HEK293 (cell line): ENCODE measurements around the gene KRT80.

Experiments
- CTCF ChIA-PET: fragments of 350-600 bp; formaldehyde crosslinking; extraction: SDS; loops from one replicate; lab custom pipeline; 2021; ENCODE audit warnings: antibody characterized with exemption; lab: Yijun Ruan, JAX
- POLR2A ChIA-PET: fragments of 300-600 bp; formaldehyde crosslinking; extraction: SDS; loops from one replicate; lab custom pipeline; 2020; ENCODE audit warnings: antibody characterized with exemption, inconsistent platforms; lab: Yijun Ruan, JAX
- H3K27ac ChIP-seq: fragments of 200-500 bp; sonication (Bioruptor generic); 2 replicates; pipeline ENCODE4 v1.5.1; 2014; ENCODE audit warnings: low read depth, low read length, control low read depth, inconsistent platforms; ENCODE audit errors: extremely low read depth
- H3K36me3 ChIP-seq, 2 experiments: fragments of 200-500 bp in 1 of 2; sonication (Bioruptor generic) in 1 of 2; 1 replicate in 1 of 2; 2 replicates in 1 of 2; pipeline ENCODE4 v1.5.1; 2014 to 2017; ENCODE audit warnings: inconsistent platforms in 2 of 2, low read length in 2 of 2; ENCODE audit not compliant: control insufficient read depth in 2 of 2, insufficient read depth in 1 of 2
- H3K4me1 ChIP-seq: fragments of 200-500 bp; sonication (Bioruptor generic); 2 replicates; pipeline ENCODE4 v1.5.1; 2014; ENCODE audit warnings: mild to moderate bottlenecking, low read length, inconsistent platforms; ENCODE audit not compliant: control insufficient read depth, insufficient read depth
- H3K4me3 ChIP-seq: 2 replicates; pipeline ENCODE4 v1.5.1; 2011; ENCODE audit warnings: low read depth, mild to moderate bottlenecking, control low read depth, low read length, moderate library complexity
- H3K9me3 ChIP-seq: fragments of 200-500 bp; sonication (Bioruptor generic); 2 replicates; pipeline ENCODE4 v1.5.1; 2014; ENCODE audit warnings: low read depth, low read length, inconsistent platforms; ENCODE audit not compliant: control insufficient read depth, insufficient read depth
- PATZ1 ChIP-seq: fragments of 450-650 bp; formaldehyde crosslinking; IDR thresholded peaks from 2 replicates; pipeline ENCODE4 v1.5.1; 2016; ENCODE audit warnings: missing biosample characterization, missing genetic modification characterization
- PBX3 ChIP-seq: sonication (generic); formaldehyde crosslinking; IDR thresholded peaks from 2 replicates; pipeline ENCODE4 v1.8.1; 2022; ENCODE audit warnings: mild to moderate bottlenecking, moderate library complexity, missing genetic modification reagents
- PRDM10 ChIP-seq: fragments of 450-650 bp; formaldehyde crosslinking; IDR thresholded peaks from 2 replicates; pipeline ENCODE4 v1.5.1; 2016; ENCODE audit warnings: missing biosample characterization, missing genetic modification characterization
- ZIC2 ChIP-seq: fragments of 450-650 bp; formaldehyde crosslinking; IDR thresholded peaks from 2 replicates; pipeline ENCODE4 v1.5.1; 2016; ENCODE audit warnings: missing biosample characterization, missing genetic modification characterization
- ZNF114 ChIP-seq: fragments of 450-650 bp; formaldehyde crosslinking; IDR thresholded peaks from 2 replicates; pipeline ENCODE4 v1.5.0; 2017; ENCODE audit warnings: missing biosample characterization, missing genetic modification characterization
- ZNF202 ChIP-seq: fragments of 450-650 bp; formaldehyde crosslinking; IDR thresholded peaks from 2 replicates; pipeline ENCODE4 v1.5.1; 2016; ENCODE audit warnings: missing biosample characterization, missing genetic modification characterization, borderline replicate concordance
- ZNF280D ChIP-seq: fragments of 450-650 bp; formaldehyde crosslinking; IDR thresholded peaks from 2 replicates; pipeline ENCODE4 v1.5.1; 2016; ENCODE audit warnings: missing biosample characterization, missing genetic modification characterization
- ZNF292 ChIP-seq: fragments of 450-650 bp; formaldehyde crosslinking; IDR thresholded peaks from 2 replicates; pipeline ENCODE4 v1.5.1; 2016; ENCODE audit warnings: low read depth, missing biosample characterization, missing genetic modification characterization, borderline replicate concordance
- ZNF335 ChIP-seq: fragments of 450-650 bp; formaldehyde crosslinking; conservative IDR thresholded peaks from 2 replicates; pipeline ENCODE4 v1.5.1; 2016; ENCODE audit warnings: missing biosample characterization, missing genetic modification characterization
- ZNF394 ChIP-seq: fragments of 450-650 bp; formaldehyde crosslinking; IDR thresholded peaks from 2 replicates; pipeline ENCODE4 v1.5.1; 2016; ENCODE audit warnings: missing biosample characterization, missing genetic modification characterization, mild to moderate bottlenecking, moderate library complexity, borderline replicate concordance
- ZNF404 ChIP-seq: fragments of 450-650 bp; formaldehyde crosslinking; IDR thresholded peaks from 2 replicates; pipeline ENCODE4 v1.5.1; 2017; ENCODE audit warnings: missing biosample characterization, missing genetic modification characterization

The KRT80 gene

GRCh38 chr12:52182898-52183543 lies 8.8 kb downstream of the KRT80 start (continued):
- TF ChIP-seq ZNF280D (tag by site-specific recombination) (no peak), PATZ1 (tag by site-specific recombination) (peak; percentile 59), ZNF335 (tag by site-specific recombination) (no peak), PRDM10 (tag by site-specific recombination) (0 out of 2 replicates have a peak, but pooled peaks have one; percentile 14), ZNF394 (no peak), ZNF292 (tag by site-specific recombination) (no peak), ZNF202 (no peak), ZNF404 (tag by site-specific recombination) (no peak), PBX3 (CRISPR knock-in tag) (no peak)
- TF ChIP-seq, all 188 proteins: peak for 17

- H3K4me3 ChIP-seq = no peak overlapping the region
- no peak overlapping the region for H3K27ac ChIP-seq
- H3K36me3 ChIP-seq = no peaks in the 10 kb centered on the region
- no peaks in the 10 kb centered on the region for H3K9me3 ChIP-seq
- peaks cover 5% of the 10 kb centered on the region; the same call in 1 of the 2 replicates for H3K4me1 ChIP-seq
- ChIA-PET POLR2A (interaction anchor here (1.8 to 2.9 kb wide), 2 partner anchors 9 to 10 kb away, joined by 10 to 19 read pairs; partner anchors contain the start of gene KRT80), CTCF (interaction anchor here (0.8 to 2.2 kb wide), 8 partner anchors 10 to 97 kb away, joined by 3 to 7 read pairs (median 4); partner anchors contain the start of gene KRT80)
- TF ChIP-seq ZIC2 (tag by site-specific recombination) (peak; percentile 47), ZNF114 (tag by site-specific recombination) (no peak)
These were observed 9.4 kb downstream of the KRT80 start for GRCh38 chr12:52182384-52182783.
